ENCODE data around the gene ACBD4.

ACBD4 gene

GRCh38 chr17:45136846-45137560 lies 1.5 kb downstream of the ACBD4 start:
- DNase-seq (ENCODE audit: low spot score), result no peak

- DNase-seq (ENCODE audit: low spot score), result no peak
These were observed 2.2 kb downstream of the ACBD4 start for GRCh38 chr17:45137561-45138305.

GRCh38 chr17:45138911-45139532 lies 3.5 kb downstream of the ACBD4 start:
- DNase-seq (ENCODE audit: low spot score), result no peak

GRCh38 chr17:45139533-45139920 lies 4.0 kb downstream of the ACBD4 start:
- DNase-seq (ENCODE audit: low spot score), result no peak

- no peak for DNase-seq (ENCODE audit: low spot score)
These were observed 7.7 kb downstream of the ACBD4 start for GRCh38 chr17:45143094-45143670.

GRCh38 chr17:45143767-45144198 lies 8.3 kb downstream of the ACBD4 start:
- no peak for DNase-seq (ENCODE audit: low spot score)

- DNase-seq (ENCODE audit: low spot score), result no peak
These were observed 8.9 kb downstream of the ACBD4 start for GRCh38 chr17:45144199-45145034.

- no peak for DNase-seq (ENCODE audit: low spot score)
These were observed 9.5 kb downstream of the ACBD4 start for GRCh38 chr17:45145035-45145389.

GRCh38 chr17:45146166-45146565 lies 10.7 kb downstream of the ACBD4 start:
- DNase-seq (ENCODE audit: low spot score), result no peak

GRCh38 chr17:45146592-45146889 lies 11.1 kb downstream of the ACBD4 start:
- no peak for DNase-seq (ENCODE audit: low spot score)

- DNase-seq (ENCODE audit: low spot score), result no peak
These were observed 11.5 kb downstream of the ACBD4 start for GRCh38 chr17:45146890-45147580.

- DNase-seq (ENCODE audit: low spot score), result peak; percentile 77
These were observed 12.2 kb downstream of the ACBD4 start for GRCh38 chr17:45147581-45148182.

GRCh38 chr17:45148183-45149036 lies 12.9 kb downstream of the ACBD4 start, which contains the start of gene HEXIM1:
HEXIM1 (plus strand) TSS chr17:45148475; CDS start chr17:45149191, 716 bp downstream.
- peak; percentile 99 for DNase-seq (ENCODE audit: low spot score)

GRCh38 chr17:45149037-45149668 lies 13.7 kb downstream of the ACBD4 start:
- peak; percentile 78 for DNase-seq (ENCODE audit: low spot score)

GRCh38 chr17:45149669-45150664 lies 14.5 kb downstream of the ACBD4 start:
- DNase-seq (ENCODE audit: low spot score), result no peak

- no peak for DNase-seq (ENCODE audit: low spot score)
These were observed 15.7 kb downstream of the ACBD4 start for GRCh38 chr17:45150911-45151809.

- no peak for DNase-seq (ENCODE audit: low spot score)
These were observed 19.5 kb downstream of the ACBD4 start for GRCh38 chr17:45155029-45155428.
